Measurements from ENCODE around the gene SLC2A4RG. TPM values are rescaled to one million over a fixed set of nuclear protein-coding genes. Genes with fewer than 3 reads are reported as not detected.

SLC2A4RG gene
- total and polyA plus RNA-seq, 2 of the 13 experiments (the other 11 are each of a cell fraction or from before 2014, with no cell fraction given) = 91.4 to 95.9 TPM

DNA sequence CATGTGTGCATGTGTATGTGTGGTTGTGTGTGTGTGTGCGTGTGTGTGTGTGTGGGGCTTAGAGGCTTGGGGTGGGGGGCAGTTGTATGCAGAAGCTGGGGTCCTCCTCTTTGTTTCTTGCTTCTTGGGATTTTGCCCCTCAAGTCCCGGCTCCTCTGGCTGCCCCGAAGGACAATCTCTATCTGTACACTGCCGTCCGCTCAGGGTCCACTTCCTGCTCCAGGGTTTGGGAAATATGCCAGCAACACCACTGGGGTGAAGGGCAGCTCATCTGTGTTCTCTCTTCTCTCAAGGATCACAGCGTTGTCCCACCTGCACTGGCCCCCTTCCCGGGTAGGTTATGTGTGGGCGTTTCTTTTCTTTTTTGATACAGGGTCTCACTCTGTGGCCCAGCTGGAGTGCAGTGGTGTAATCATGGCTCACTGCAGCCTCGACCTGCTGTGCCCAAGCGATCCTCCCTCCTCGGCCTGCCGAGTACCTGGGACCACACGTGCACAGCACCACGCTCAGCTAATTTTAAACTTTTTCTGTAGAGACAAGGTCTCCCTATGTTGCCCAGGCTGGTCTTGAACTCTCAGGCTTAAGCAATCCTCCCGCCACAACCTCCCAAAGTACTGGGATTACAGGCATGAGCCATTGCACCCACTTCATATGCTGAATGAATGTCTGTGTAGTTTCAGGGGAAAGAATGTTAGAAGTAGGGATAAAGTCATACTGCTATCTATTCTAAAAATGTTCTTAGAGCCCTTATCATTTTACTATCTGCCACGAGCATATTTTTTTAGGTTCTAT is 25.7 kb downstream of the SLC2A4RG start:
- Histone ChIP-seq H3K4me1 (ENCODE audit: insufficient read depth, low read length) (peaks cover 17% of the 10 kb centered on the region), H4K20me1 (ENCODE audit: insufficient read depth, low read length) (no peaks in the 10 kb centered on the region), H3K9me3 (ENCODE audit: low read length) (no peaks in the 10 kb centered on the region), H3K4me2 (ENCODE audit: low read depth, low read length) (peak overlapping the region; percentile 75), H3K9ac (ENCODE audit: insufficient read depth, low read depth, low read length) (peak overlapping the region; percentile 3; the same call in 1 of the 2 replicates), H3K79me2 (ENCODE audit: insufficient read depth, low read length) (no peaks in the 10 kb centered on the region), H2AFZ (ENCODE audit: low read length) (no peak overlapping the region), H3K27me3 (ENCODE audit: control insufficient read depth in 1 of 2, insufficient read depth in 2 of 2, low read length in 2 of 2) (no peaks in the 10 kb centered on the region), H3K4me3 (replicated peaks in 1 of 3; ENCODE audit: insufficient read depth in 1 of 3, low read depth in 2 of 3, low read length in 3 of 3) (peak overlapping the region in 1 of 3 experiments; percentile 29; a peak in 2 of 6 replicates), H3K36me3 (replicated peaks in 1 of 2; ENCODE audit: control insufficient read depth in 1 of 2, insufficient read depth in 2 of 2, low read length in 2 of 2) (no peaks in the 10 kb centered on the region), H3K27ac (ENCODE audit: extremely low read length, insufficient read depth, low read length) (peak overlapping the region; percentile 54)
- no TSS peak for BruUV-seq (replicated peaks)
- intact Hi-C loops (cut with micrococcal nuclease; ENCODE audit: unreplicated experiment) = no loop called here
- ChIA-PET CTCF (ENCODE audit: low intra/inter-chr PET ratio, low total read pairs) (no interaction called here), POLR2A (interaction anchor here (0.6 to 1.6 kb wide), 7 partner anchors 19 to 298 kb away, joined by 3 to 7 read pairs (median 4); partner anchors contain the start of genes LIME1, TCEA2, TPD52L2 and UCKL1)
- FAIRE-seq = peak; percentile 93
- in situ Hi-C loops (cut with HindIII; ENCODE audit: extremely low pct_ligation_motif_present, low pct_unique_long_range_greater_than_20kb) = no loop called here
- peak; percentile 96 for ATAC-seq
- WGBS (ENCODE audit: low lambda C conversion rate) = 25% methylated on average over 16 of the region's 16 CpGs
- DNase-seq (ENCODE audit: low spot score) = peak; percentile 83
- TF ChIP-seq, protein P1, sequence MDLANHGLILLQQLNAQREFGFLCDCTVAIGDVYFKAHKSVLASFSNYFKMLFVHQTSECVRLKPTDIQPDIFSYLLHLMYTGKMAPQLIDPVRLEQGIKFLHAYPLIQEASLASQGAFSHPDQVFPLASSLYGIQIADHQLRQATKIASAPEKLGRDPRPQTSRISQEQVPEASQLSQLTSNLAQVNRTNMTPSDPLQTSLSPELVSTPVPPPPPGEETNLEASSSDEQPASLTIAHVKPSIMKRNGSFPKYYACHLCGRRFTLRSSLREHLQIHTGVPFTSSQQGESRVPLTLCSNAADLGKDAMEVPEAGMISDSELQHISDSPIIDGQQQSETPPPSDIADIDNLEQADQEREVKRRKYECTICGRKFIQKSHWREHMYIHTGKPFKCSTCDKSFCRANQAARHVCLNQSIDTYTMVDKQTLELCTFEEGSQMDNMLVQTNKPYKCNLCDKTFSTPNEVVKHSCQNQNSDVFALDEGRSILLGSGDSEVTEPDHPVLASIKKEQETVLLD (CRISPR knock-in tag; IDR thresholded peaks at IDR 0.05; ENCODE audit: low read depth) = no peak
- TF ChIP-seq ZSCAN5A (CRISPR knock-in tag; IDR thresholded peaks at IDR 0.05; ENCODE audit: borderline replicate concordance) (no peak), RCOR2 (CRISPR knock-in tag; IDR thresholded peaks at IDR 0.05) (no peak), SMC3 (IDR thresholded peaks at IDR 0.05; ENCODE audit: low read length) (no peak), RXRB (CRISPR knock-in tag; IDR thresholded peaks at IDR 0.05; ENCODE audit: borderline replicate concordance) (peak; percentile 65; the same call in 1 of the 2 replicates), ZNF776 (CRISPR knock-in tag; IDR thresholded peaks at IDR 0.05) (no peak), ZNF7 (CRISPR knock-in tag; IDR thresholded peaks at IDR 0.05) (no peak), HDAC2 (CRISPR knock-in tag; IDR thresholded peaks at IDR 0.05) (peak; percentile 67), ZNF784 (CRISPR knock-in tag; IDR thresholded peaks at IDR 0.05; ENCODE audit: borderline replicate concordance) (no peak), DMAP1 (CRISPR knock-in tag; IDR thresholded peaks at IDR 0.05) (peak; percentile 52), IRF2 (CRISPR knock-in tag; IDR thresholded peaks at IDR 0.05) (peak; percentile 50; the same call in 1 of the 2 replicates), ZNF674 (CRISPR knock-in tag; IDR thresholded peaks at IDR 0.05; ENCODE audit: low read depth) (no peak), ZNF512 (CRISPR knock-in tag; IDR thresholded peaks at IDR 0.05) (no peak)
- TF ChIP-seq, protein P2, sequence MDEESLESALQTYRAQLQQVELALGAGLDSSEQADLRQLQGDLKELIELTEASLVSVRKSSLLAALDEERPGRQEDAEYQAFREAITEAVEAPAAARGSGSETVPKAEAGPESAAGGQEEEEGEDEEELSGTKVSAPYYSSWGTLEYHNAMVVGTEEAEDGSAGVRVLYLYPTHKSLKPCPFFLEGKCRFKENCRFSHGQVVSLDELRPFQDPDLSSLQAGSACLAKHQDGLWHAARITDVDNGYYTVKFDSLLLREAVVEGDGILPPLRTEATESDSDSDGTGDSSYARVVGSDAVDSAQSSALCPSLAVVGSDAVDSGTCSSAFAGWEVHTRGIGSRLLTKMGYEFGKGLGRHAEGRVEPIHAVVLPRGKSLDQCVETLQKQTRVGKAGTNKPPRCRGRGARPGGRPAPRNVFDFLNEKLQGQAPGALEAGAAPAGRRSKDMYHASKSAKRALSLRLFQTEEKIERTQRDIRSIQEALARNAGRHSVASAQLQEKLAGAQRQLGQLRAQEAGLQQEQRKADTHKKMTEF (CRISPR knock-in tag; IDR thresholded peaks at IDR 0.05) = peak; percentile 38; the same call in 1 of the 2 replicates

Data from HepG2 (cell line).